OCI-LY7 (cell line): Measurements from ENCODE around the gene HSP90B1. TPM values are rescaled to one million over a fixed set of nuclear protein-coding genes. Genes with fewer than 3 reads are reported as not detected.
A peak's percentile ranks its signal among the peaks of the same experiment; 100 is the strongest.

ENCODE experiments used
- BruUV-seq: library from RNA; stranded (reverse); fragments of 400-500 nt; replicated peaks from 2 replicates; lab custom pipeline; 2021; lab: Mats Ljungman, UMichigan
- CTCF ChIA-PET: fragments of 300-600 bp; sonication (Branson Sonifier 250); formaldehyde crosslinking; loops from one replicate; lab custom pipeline; 2022; ENCODE audit warnings: antibody characterized with exemption; ENCODE audit not compliant: unreplicated experiment; lab: Charles Lee
- POLR2A ChIA-PET: fragments of 300-600 bp; sonication (Branson Sonifier 250); formaldehyde crosslinking; loops from one replicate; lab custom pipeline; 2022; ENCODE audit warnings: antibody characterized with exemption; lab: Charles Lee
- DNase-seq: peaks from one replicate; pipeline ENCODE4 v3.0.0-alpha.2; 2015; ENCODE audit warnings: low spot score
- H2AFZ ChIP-seq: fragments of 200-600 bp; sonication (generic), shearing (Covaris generic); 2 replicates; pipeline ENCODE4 v1.6.1; 2014; ENCODE audit warnings: mild to moderate bottlenecking, antibody characterized with exemption, low read length, moderate library complexity
- H3K27ac ChIP-seq: fragments of 200-600 bp; sonication (generic); 2 replicates; pipeline ENCODE4 v1.5.1; 2014; ENCODE audit warnings: mixed run types, low read depth, mild to moderate bottlenecking, moderate library complexity, low read length, inconsistent platforms; ENCODE audit not compliant: poor library complexity, severe bottlenecking
- H3K36me3 ChIP-seq: fragments of 200-600 bp; sonication (generic); 2 replicates; pipeline ENCODE4 v1.6.1; 2014; ENCODE audit warnings: mild to moderate bottlenecking, antibody characterized with exemption, low read length, moderate library complexity, mixed read lengths; ENCODE audit not compliant: insufficient read depth
- H3K4me1 ChIP-seq: fragments of 200-600 bp; sonication (generic); 2 replicates; pipeline ENCODE4 v1.5.1; 2014; ENCODE audit warnings: mild to moderate bottlenecking, low read length; ENCODE audit not compliant: insufficient read depth, poor library complexity, severe bottlenecking
- H3K4me2 ChIP-seq: fragments of 200-600 bp; sonication (generic); 2 replicates; pipeline ENCODE4 v1.6.1; 2014; ENCODE audit warnings: mild to moderate bottlenecking, low read length
- H3K4me3 ChIP-seq: fragments of 200-600 bp; sonication (generic); 2 replicates; pipeline ENCODE4 v1.5.1; 2014; ENCODE audit warnings: mild to moderate bottlenecking, low read depth, low read length; ENCODE audit not compliant: poor library complexity, severe bottlenecking
- H3K79me2 ChIP-seq: fragments of 200-600 bp; sonication (generic); 2 replicates; pipeline ENCODE4 v1.6.1; 2016; ENCODE audit warnings: low read depth, mild to moderate bottlenecking, low read length, moderate library complexity, mixed read lengths; ENCODE audit not compliant: insufficient read depth
- H3K9me2 ChIP-seq: fragments of 200-600 bp; sonication (generic); 2 replicates; pipeline ENCODE4 v1.6.1; 2016; ENCODE audit warnings: mild to moderate bottlenecking, low read length, mixed read lengths; ENCODE audit not compliant: insufficient read depth
- H3K9me3 ChIP-seq: fragments of 200-600 bp; sonication (generic); 2 replicates; pipeline ENCODE4 v1.6.1; 2014; ENCODE audit warnings: mild to moderate bottlenecking, mixed run types, low read length, mixed read lengths
- H4K20me1 ChIP-seq: fragments of 200-600 bp; sonication (generic); 2 replicates; pipeline ENCODE4 v1.6.1; 2014; ENCODE audit warnings: mild to moderate bottlenecking, antibody characterized with exemption, low read length, moderate library complexity, mixed read lengths; ENCODE audit not compliant: insufficient read depth
- EZH2phosphoT487 ChIP-seq: fragments of 200-600 bp; sonication (generic); IDR thresholded peaks from 2 replicates; pipeline ENCODE4 v1.6.1; 2018; ENCODE audit warnings: low read depth, borderline replicate concordance, mild to moderate bottlenecking, mixed run types, antibody characterized with exemption, low read length, moderate library complexity, mixed read lengths
- intact Hi-C: fragments of 100-400 bp; cut with micrococcal nuclease; formaldehyde crosslinking; loops from one replicate; pipeline ENCODE4 v1.10.0; 2022; ENCODE audit not compliant: unreplicated experiment
- total RNA-seq, 2 experiments: library from RNA; depleted of rRNA in 1 of 2; stranded (reverse); fragments of >200 nt in 1 of 2; shearing (Covaris generic) in 1 of 2; gene quantifications; 2 replicates each; pipeline ENCODE4 v1.2.3, GENCODE V29; 2014 to 2022
- TF ChIP-seq, protein P1 (sequence below): fragments of 200-600 bp; sonication (generic); conservative IDR thresholded peaks from 2 replicates; pipeline ENCODE4 v1.5.1; 2014; ENCODE audit warnings: mild to moderate bottlenecking, antibody characterized with exemption, low read length, moderate library complexity, mixed read lengths

HSP90B1 gene
- total RNA-seq, 2 experiments from 2014 or later: 235 to 304 TPM

DNA sequence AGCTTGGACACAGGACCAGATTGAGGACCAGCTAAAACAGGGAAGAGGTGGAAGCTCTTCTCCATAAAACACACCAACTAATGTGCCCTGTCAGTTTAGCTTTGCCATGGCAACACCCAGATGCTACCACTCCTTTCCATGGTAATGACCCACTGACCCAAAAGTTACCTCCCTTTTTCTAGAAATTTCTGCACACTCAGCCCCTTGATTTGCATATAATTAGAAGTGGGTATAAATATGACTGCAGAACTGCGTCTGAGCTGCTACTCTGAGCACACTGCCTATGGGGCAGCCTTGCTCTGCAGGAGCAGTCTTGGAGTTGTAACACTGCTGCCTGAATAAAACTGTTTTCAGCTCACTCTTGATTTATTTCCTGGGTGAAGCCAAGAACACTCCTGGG is 32.3 kb downstream of the HSP90B1 start:
- peaks cover 43% of the 10 kb centered on the region for H3K79me2 ChIP-seq
- no peak overlapping the region for H3K4me3 ChIP-seq
- H3K9me2 ChIP-seq: no peaks in the 10 kb centered on the region
- CTCF ChIA-PET: no interaction called here
- H3K4me2 ChIP-seq: no peak overlapping the region
- POLR2A ChIA-PET: interaction anchor here (0.8 to 5.3 kb wide), 4 partner anchors 10 to 34 kb away, joined by 3 to 27 read pairs (median 4); partner anchors contain the start of gene HSP90B1
- peaks cover 5% of the 10 kb centered on the region; the same call in 1 of the 2 replicates for H3K36me3 ChIP-seq
- DNase-seq: peak; percentile 8
- H4K20me1 ChIP-seq: no peaks in the 10 kb centered on the region
- no peaks in the 10 kb centered on the region for H3K9me3 ChIP-seq
- TF ChIP-seq, protein P1, sequence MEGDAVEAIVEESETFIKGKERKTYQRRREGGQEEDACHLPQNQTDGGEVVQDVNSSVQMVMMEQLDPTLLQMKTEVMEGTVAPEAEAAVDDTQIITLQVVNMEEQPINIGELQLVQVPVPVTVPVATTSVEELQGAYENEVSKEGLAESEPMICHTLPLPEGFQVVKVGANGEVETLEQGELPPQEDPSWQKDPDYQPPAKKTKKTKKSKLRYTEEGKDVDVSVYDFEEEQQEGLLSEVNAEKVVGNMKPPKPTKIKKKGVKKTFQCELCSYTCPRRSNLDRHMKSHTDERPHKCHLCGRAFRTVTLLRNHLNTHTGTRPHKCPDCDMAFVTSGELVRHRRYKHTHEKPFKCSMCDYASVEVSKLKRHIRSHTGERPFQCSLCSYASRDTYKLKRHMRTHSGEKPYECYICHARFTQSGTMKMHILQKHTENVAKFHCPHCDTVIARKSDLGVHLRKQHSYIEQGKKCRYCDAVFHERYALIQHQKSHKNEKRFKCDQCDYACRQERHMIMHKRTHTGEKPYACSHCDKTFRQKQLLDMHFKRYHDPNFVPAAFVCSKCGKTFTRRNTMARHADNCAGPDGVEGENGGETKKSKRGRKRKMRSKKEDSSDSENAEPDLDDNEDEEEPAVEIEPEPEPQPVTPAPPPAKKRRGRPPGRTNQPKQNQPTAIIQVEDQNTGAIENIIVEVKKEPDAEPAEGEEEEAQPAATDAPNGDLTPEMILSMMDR: no peak
- no peak for TF ChIP-seq EZH2phosphoT487
- intact Hi-C loops: no loop called here
- no peak overlapping the region for H2AFZ ChIP-seq
- peaks cover 29% of the 10 kb centered on the region for H3K4me1 ChIP-seq
- BruUV-seq: no TSS peak
- H3K27ac ChIP-seq: no peak overlapping the region

DNA sequence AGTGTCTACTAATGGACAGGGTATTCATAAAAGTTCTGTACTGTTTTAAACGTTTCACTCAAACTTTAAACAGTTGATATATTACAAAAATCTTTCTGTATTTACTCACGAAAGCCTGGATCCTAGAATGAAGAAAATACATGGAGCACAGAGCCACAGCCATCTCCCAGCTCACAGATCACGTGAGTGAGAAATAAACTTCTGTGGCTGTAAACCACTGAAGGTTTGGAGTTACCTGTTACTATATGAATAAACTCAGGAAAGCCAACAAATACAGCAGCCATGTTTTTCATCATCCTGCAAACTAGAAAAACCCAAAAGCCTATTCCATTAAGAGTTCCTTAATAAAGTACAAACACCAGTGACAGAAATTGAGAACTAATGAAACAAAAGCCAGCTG is 34.6 kb downstream of the HSP90B1 start:
- intact Hi-C loops: loop anchor here (1.0 kb wide), 2 partner anchors 8 to 35 kb away; partner anchors contain the start of gene HSP90B1
- no peak for DNase-seq
- CTCF ChIA-PET: interaction anchor here (1.5 to 1.6 kb wide), 2 partner anchors 8 to 35 kb away, joined by 4 to 5 read pairs; a partner anchor contains a TSS
- H4K20me1 ChIP-seq: peaks cover 6% of the 10 kb centered on the region; the same call in 1 of the 2 replicates
- peak overlapping the region; percentile 72; the same call in 1 of the 2 replicates for H2AFZ ChIP-seq
- H3K36me3 ChIP-seq: peaks cover 27% of the 10 kb centered on the region
- H3K4me1 ChIP-seq: peaks cover 38% of the 10 kb centered on the region
- H3K9me2 ChIP-seq: no peaks in the 10 kb centered on the region
- no peaks in the 10 kb centered on the region for H3K9me3 ChIP-seq
- H3K79me2 ChIP-seq: peaks cover 62% of the 10 kb centered on the region
- POLR2A ChIA-PET: interaction anchor here (0.9 to 5.3 kb wide), 10 partner anchors 9 to 323 kb away, joined by 3 to 52 read pairs (median 6); partner anchors contain the start of genes HSP90B1 and NFYB
- BruUV-seq: no TSS peak
- peak overlapping the region; percentile 87 for H3K4me3 ChIP-seq
- peak overlapping the region; percentile 95 for H3K4me2 ChIP-seq
- H3K27ac ChIP-seq: peak overlapping the region; percentile 69
- TF ChIP-seq, protein P1: no peak
- no peak for TF ChIP-seq EZH2phosphoT487

DNA sequence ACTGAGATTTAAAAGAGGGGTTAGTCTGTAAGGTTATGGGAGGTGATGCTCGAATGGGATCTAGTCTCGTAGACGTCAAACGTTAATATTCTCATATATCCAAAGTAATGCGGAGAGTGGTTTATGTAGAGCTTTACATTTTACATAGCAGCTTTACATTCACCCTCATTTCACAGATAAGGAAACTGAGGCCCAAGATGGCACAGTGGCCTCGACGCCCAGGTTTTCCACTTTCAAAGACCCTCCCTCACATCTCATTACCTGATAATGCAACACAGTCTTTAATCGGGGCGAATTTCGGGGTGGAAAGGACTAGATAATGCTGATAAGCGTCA is 35.0 kb downstream of the HSP90B1 start:
- ChIA-PET CTCF (interaction anchor here (0.6 to 1.6 kb wide), 3 partner anchors 9 to 36 kb away, joined by 3 to 5 read pairs (median 4); a partner anchor contains a TSS), POLR2A (interaction anchor here (0.8 to 5.3 kb wide), 11 partner anchors 9 to 322 kb away, joined by 3 to 52 read pairs (median 6); partner anchors contain the start of genes HSP90B1 and NFYB)
- intact Hi-C loops: loop anchor here (1.0 kb wide), 2 partner anchors 8 to 35 kb away; partner anchors contain the start of gene HSP90B1
- TSS peak; percentile 97 for BruUV-seq
- no peak for TF ChIP-seq EZH2phosphoT487
- TF ChIP-seq, protein P1: no peak
- Histone ChIP-seq H3K9me2 (no peaks in the 10 kb centered on the region), H4K20me1 (peaks cover 10% of the 10 kb centered on the region; the same call in 1 of the 2 replicates), H2AFZ (peak overlapping the region; percentile 72), H3K9me3 (no peaks in the 10 kb centered on the region), H3K79me2 (peaks cover 66% of the 10 kb centered on the region), H3K27ac (peak overlapping the region; percentile 69), H3K4me2 (peak overlapping the region; percentile 95), H3K4me1 (peaks cover 40% of the 10 kb centered on the region), H3K4me3 (peak overlapping the region; percentile 87), H3K36me3 (peaks cover 31% of the 10 kb centered on the region)
- no peak for DNase-seq
